HG02678 (cell line): Measurements from ENCODE around the gene ATXN7.
A peak's percentile ranks its signal among the peaks of the same experiment; 100 is the strongest.

ENCODE experiments used
- ATAC-seq: cut with Tn5 transposase; IDR thresholded peaks from one replicate; pipeline ENCODE4 v1.9.1; 2021; ENCODE audit warnings: mild to moderate bottlenecking, moderate library complexity; ENCODE audit not compliant: unreplicated experiment

ATXN7 gene

GRCh38 chr3:63980019-63980418 lies 116.4 kb downstream of the ATXN7 start:
- ATAC-seq: no peak

GRCh38 chr3:63980830-63981498 lies 117.3 kb downstream of the ATXN7 start:
- ATAC-seq: no peak

DNA sequence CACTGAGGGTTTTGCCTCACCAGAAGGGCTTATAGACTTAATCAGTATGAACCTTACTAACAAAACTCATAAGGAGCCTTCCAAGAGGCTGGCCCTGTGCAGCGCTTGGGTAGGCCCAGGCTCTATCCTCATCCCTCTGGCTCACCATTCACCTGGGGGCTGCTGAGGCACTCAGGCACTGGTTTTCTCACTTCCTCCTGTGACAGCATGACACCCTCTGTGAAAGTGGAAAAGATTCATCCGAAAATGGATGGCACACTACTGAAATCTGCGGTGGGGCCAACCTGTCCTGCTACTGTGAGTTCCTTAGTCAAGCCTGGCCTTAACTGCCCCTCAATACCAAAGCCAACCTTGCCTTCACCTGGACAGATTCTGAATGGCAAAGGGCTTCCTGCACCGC lies 118.3 kb downstream of the ATXN7 start:
- no peak for ATAC-seq

- no peak for ATAC-seq
These were observed 120.7 kb downstream of the ATXN7 start for GRCh38 chr3:63984391-63984790.

DNA sequence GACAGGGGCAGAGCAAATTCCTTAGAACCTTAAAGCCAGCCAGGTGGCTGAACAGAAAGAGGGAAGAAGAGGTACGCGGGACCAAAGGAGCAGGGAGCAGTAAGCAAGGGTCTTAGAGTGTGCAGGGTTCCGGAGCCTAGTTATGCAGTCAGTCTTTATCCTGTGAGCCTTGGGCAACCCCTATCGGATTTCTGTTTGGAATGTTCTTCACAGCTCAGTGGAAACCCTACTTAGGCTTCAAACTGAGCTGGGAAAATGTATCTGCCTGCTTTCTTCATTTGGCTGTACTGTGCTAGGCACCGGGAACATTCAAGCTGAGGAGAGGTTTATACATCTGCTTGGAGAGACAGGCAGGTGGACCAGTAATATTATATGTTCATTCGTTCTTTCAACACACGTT lies 122.5 kb downstream of the ATXN7 start:
- ATAC-seq: no peak

- ATAC-seq: no peak
These were observed 123.2 kb downstream of the ATXN7 start for GRCh38 chr3:63986831-63987230.

- no peak for ATAC-seq
These were observed 125.3 kb downstream of the ATXN7 start for GRCh38 chr3:63988943-63989342.

DNA sequence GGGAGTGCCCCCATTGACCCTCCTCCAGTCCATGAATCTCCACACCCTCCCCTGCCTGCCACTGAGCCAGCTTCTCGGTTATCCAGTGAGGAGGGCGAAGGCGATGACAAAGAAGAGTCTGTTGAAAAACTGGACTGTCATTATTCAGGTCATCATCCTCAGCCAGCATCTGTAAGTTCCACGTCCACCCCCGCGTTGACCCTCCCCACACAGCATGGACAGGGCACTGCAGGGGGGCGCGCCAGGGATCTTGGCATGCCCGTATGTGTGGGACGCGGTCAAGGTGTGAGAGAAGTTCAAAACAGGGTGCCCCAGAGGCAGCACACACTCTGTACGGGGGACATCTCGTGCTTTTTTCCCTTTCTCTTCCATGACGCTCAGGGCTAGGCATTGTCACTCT lies 126.5 kb downstream of the ATXN7 start:
- ATAC-seq: no peak

DNA sequence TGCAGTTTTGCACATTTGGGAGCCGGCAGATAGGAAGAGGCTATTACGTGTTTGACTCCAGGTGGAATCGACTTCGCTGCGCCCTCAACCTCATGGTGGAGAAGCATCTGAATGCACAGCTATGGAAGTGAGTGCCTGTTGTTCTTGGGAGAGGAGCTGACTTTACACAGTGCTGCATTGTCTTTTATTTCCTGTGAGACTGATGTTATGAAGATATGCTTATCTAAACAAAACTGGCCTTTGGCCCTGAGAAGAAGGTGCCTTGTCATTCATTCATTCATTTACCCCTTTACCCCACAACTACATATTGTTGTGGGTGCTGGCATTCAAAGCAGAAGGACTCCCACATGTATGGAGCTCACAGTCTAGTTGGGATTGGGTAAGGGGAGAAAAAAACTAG lies 127.1 kb downstream of the ATXN7 start:
- no peak for ATAC-seq

GRCh38 chr3:63991666-63992065 lies 128.0 kb downstream of the ATXN7 start:
- ATAC-seq: no peak

GRCh38 chr3:63992516-63993209 lies 129.0 kb downstream of the ATXN7 start:
- ATAC-seq: no peak

- peak; percentile 87 for ATAC-seq
These were observed 130.0 kb downstream of the ATXN7 start for GRCh38 chr3:63993653-63994079.

GRCh38 chr3:63995086-63995485 lies 131.4 kb downstream of the ATXN7 start:
- no peak for ATAC-seq

DNA sequence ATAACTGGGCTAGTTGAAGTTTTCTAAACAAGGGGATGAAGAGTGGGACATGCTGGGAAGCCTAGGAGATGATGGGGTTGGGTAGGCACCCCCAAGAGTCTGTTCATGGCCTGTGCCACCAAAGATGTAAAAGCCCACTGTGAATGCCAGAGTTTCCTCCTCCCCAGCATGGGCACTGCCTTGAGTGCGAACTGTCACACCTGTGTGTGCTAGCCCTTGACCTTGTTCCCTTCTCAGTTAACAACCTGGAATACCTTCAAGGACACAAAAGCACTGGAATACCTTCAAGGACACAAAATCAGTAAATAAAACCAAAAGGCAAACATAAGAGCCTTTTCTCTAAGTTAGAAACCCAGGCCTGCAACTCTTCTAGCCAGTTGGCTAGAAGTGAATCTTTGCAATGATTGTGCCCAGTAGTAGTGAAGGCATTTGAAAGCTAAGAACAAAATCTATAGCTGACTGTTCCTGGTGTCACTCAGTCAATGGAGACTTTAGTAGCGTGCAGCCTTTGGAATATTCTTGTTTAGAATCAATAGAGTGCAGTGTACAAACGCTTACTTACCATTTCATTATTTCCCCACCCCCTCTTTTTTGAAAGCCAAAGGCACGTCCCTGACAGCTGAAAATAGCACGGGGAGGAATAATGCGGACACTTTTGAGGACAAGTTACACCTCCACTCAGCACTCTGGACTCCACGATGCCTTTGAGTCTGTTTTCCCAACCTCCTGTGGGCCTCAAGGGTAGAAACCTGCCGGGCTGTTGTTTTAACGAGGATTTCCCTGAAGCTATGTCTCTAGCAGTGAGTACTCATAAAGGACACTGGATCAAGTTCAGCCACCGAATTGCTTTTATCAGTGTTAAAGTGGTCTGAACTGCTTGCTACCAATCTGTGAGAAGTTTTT lies 135.4 kb downstream of the ATXN7 start:
- ATAC-seq: no peak

DNA sequence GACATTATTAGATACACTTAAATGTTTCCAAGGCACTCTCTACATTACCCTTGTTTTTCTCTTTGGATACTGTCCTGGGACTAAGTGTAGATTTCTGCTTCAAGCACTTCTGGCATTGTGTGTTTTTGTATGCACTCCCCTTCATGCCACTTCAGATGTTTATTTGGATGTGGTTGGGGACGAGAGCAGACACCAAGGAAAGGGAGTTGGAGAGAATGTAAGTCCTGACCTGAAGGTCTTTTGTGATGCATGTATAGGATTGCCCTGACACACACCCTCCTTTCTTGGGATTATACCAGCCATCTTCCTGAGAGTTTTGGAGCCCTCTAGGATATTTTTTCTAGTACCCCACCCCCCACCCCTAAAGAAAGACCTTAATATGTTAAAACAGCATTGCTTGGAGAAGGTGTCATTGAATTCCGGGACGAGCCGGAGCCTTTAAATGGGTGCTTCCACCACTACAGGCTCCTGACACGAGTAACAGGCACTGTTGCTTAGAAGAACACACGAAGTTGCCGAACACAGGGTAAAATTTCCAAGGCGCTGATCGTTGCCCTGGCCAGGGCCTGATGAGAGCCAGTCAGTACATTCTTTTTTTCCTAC lies 136.9 kb downstream of the ATXN7 start:
- ATAC-seq: no peak

DNA sequence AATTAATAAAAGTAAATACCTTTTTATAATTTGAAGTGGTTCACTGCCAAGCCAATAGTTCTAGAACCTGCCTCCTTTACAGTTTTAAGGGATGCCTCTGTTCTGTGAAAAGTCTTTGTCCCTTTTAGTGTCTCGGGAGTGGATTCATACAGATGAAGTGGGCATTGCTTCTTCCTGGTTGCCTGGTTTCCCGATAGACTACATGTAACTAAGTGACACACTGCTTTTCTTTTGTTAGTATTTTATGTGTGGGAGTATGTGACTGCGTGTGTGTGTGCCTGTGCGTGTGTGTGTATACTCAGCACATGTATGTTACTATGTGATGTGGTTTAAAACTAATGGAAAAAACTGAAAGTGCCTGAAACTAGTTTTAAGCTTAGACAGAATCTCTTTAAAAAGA lies 138.6 kb downstream of the ATXN7 start:
- no peak for ATAC-seq

GRCh38 chr3:64003589-64003988 lies 139.9 kb downstream of the ATXN7 start:
- ATAC-seq: no peak

DNA sequence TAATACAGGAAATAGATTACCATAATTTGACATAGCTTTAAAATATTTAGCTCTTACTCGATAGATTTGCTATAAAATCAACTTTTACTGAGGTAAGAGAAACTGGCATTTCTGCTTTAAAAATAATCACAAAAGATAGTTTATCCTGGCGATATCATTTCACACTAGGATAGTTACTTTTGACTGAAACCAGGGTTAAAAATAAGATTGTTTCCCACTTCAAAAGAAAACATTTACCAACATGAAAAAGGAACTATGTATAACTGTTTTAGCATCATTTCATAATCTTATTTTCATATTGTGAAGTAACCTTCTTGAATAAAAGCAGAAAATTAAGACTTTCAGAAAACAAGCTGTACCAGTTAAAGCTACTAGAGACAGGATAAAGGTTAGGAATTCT lies 144.3 kb downstream of the ATXN7 start:
- ATAC-seq: no peak

DNA sequence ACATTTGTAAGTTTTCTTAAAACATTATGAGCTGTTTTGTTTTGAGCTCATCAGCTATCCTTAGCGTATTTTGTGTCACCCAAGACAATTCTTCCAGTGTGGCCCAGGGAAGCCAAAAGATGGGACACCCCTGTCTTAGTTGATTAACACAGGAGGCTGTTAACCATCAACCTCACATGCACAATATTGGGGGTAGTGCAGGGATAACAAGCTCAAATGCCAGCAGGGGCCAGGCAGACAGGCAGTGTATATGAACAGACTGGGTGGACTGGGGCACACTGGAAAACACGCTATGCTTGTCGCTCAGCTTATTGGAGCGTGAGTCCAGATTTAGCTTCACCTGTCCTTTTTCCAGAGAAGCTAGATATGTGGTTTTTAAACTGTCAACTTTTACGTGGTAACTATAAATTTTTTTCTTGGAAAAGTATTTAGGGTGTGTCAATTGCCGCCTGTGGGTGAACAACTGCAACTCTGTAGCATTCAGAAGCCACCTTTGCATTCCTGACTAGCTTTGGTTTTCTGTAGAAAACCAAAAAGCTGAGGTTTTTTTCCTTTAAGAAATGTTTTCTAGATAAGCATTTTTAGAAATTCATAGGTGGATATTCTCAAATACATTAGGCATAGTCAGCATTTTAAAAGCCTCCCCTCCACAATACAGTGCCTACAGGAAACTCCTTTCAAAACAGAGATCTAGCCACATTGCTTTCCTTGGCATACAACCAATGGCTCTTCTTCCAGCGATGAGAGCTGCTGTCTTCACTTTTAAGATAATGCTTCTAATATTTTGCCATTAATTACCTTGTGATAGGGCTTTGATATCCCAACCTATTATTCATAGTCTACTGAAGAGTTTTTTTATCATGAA lies 145.1 kb downstream of the ATXN7 start:
- ATAC-seq: no peak

DNA sequence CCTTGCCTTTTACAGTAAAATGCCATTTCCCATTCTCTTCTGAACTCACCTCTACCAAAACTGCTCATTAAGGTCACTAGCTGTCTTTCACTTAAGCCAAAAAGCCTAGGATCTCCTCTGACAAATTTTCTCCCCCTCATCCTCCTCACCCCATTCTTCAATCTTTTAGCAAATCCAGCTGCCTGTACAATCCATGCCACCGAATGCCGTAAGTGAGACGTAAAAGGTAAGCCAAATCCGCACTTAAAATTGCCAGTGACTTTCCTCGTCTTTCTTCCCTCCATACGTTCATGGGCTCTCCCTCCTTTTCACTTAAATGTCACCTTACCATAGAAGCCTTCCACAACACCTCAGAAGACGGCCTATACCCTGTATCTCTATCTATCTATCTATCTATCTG lies 145.9 kb downstream of the ATXN7 start:
- no peak for ATAC-seq
